Ovary (tissue), 9 donors: ENCODE data around the gene SLC44A1. TPM values are rescaled to one million over a fixed set of nuclear protein-coding genes. Genes with fewer than 3 reads are reported as not detected.

Experiments used
- DNase-seq, 5 donors: peaks; one replicate each; pipeline ENCODE4 v3.0.0-alpha.2; 2019 to 2020
- H3K27ac ChIP-seq, 2 donors: fragments of 200-600 bp; one replicate each; pipeline versions ENCODE4 v1.5.1 to v1.8.0; 2019 to 2022
- H3K27me3 ChIP-seq: fragments of 200-600 bp; one replicate; pipeline ENCODE4 v1.8.0; 2022
- H3K36me3 ChIP-seq: fragments of 200-600 bp; sonication (generic); one replicate; pipeline ENCODE4 v1.5.1; 2019
- H3K4me1 ChIP-seq: one replicate; pipeline ENCODE4 v1.8.1; 2013; ENCODE audit warnings: mild to moderate bottlenecking, moderate library complexity; ENCODE audit not compliant: insufficient read depth
- H3K4me3 ChIP-seq: fragments of 200-600 bp; sonication (generic); one replicate; pipeline ENCODE4 v1.5.1; 2017
- H3K9me3 ChIP-seq, 2 donors: fragments of 200-600 bp in 1 of 2; sonication (generic) in 1 of 2; one replicate each; pipeline versions ENCODE4 v1.5.1 to v1.8.1; 2013 to 2019; ENCODE audit warnings: mild to moderate bottlenecking in 1 of 2, moderate library complexity in 1 of 2
- EP300 ChIP-seq: sonication (generic); formaldehyde crosslinking; IDR thresholded peaks from one replicate; pipeline ENCODE4 v1.6.1; 2017; ENCODE audit warnings: antibody characterized with exemption
- POLR2A ChIP-seq: fragments of 450-650 bp; IDR thresholded peaks from one replicate; pipeline ENCODE4 v1.6.1; 2017; ENCODE audit warnings: antibody characterized with exemption, mild to moderate bottlenecking, moderate library complexity
- WGBS, 3 donors: extraction: QIAGEN DNeasy Blood & Tissue Kit in 1 of 3; methylation state at CpG; one replicate each; pipeline versions ENCODE4 v1.1.5 to v1.1.7; 2013 to 2017; 5-methylcytosine and 5-hydroxymethylcytosine counted together
- intact Hi-C, 4 donors: fragments of 100-400 bp; cut with DNase I; formaldehyde crosslinking; loops; one replicate each; pipeline versions ENCODE4 v1.11.0 to v1.15.1; 2022 to 2023
- polyA plus RNA-seq, 2 donors: library from polyadenylated mRNA; stranded (reverse); fragments of 200-250 nt in 1 of 2; fragments of 350-450 nt in 1 of 2; fragmentation: Illumina TruSeq in 1 of 2; extraction: RNeasy Lipid Tissue Mini Kit (QIAGEN cat#74804) in 1 of 2; gene quantifications; one replicate each; pipeline ENCODE4 v1.2.3, GENCODE V29; 2013 to 2014
- total RNA-seq, 7 donors: library from RNA; depleted of rRNA in 2 of 7; stranded (reverse); fragments of >200 nt in 2 of 7; fragmentation: NEBNext Ultra II Directional in 3 of 7; extraction: Animal tissue kit (Norgen Biotek cat#: 25700) in 3 of 7; gene quantifications; one replicate each; pipeline versions ENCODE4 v1.1.0 to v1.2.4, GENCODE V29; 2016 to 2023
- TF ChIP-seq, protein P1 (sequence below), 3 donors: fragments of 450-650 bp in 2 of 3; fragments of 200-600 bp in 1 of 3; IDR thresholded peaks; one replicate each; pipeline versions ENCODE4 v1.5.1 to v1.8.0; 2016 to 2022; ENCODE audit warnings: antibody characterized with exemption in 3 of 3, mild to moderate bottlenecking in 1 of 3
- donor health status: DM: no; HTN: no; CAD: no; lungs with moderate emphysema.
- donor health status: DM: no; HTN: no; CAD: no.
- donor health status: Bipolar disorder and iron deficiency.
- donor health status: DM: yes; HTN: yes; CAD: no.
- donor health status: DM: no; HTN: no; CAD: no.
- donor health status: DM: yes; HTN: yes; CAD: no.

The SLC44A1 gene
- total and polyA plus RNA-seq, 9 donors = 8.8 to 34.7 (median 28.5) TPM

GRCh38 chr9:105360344-105360743, 115.9 kb downstream of the SLC44A1 start:
- WGBS, 3 donors = 81 to 91% (median 89%) methylated on average over 1 of the region's 1 CpG
- DNase-seq = no peak
- Histone ChIP-seq H3K9me3 (no peaks in the 10 kb centered on the region), H3K27me3 (no peaks in the 10 kb centered on the region), H3K4me1 (no peaks in the 10 kb centered on the region), H3K27ac (no peak overlapping the region), H3K36me3 (no peaks in the 10 kb centered on the region), H3K4me3 (no peak overlapping the region)
- TF ChIP-seq, protein P1, sequence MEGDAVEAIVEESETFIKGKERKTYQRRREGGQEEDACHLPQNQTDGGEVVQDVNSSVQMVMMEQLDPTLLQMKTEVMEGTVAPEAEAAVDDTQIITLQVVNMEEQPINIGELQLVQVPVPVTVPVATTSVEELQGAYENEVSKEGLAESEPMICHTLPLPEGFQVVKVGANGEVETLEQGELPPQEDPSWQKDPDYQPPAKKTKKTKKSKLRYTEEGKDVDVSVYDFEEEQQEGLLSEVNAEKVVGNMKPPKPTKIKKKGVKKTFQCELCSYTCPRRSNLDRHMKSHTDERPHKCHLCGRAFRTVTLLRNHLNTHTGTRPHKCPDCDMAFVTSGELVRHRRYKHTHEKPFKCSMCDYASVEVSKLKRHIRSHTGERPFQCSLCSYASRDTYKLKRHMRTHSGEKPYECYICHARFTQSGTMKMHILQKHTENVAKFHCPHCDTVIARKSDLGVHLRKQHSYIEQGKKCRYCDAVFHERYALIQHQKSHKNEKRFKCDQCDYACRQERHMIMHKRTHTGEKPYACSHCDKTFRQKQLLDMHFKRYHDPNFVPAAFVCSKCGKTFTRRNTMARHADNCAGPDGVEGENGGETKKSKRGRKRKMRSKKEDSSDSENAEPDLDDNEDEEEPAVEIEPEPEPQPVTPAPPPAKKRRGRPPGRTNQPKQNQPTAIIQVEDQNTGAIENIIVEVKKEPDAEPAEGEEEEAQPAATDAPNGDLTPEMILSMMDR (IDR thresholded peaks at IDR 0.05) = no peak
- TF ChIP-seq POLR2A (no peak), EP300 (no peak)
- intact Hi-C loops = no loop called here

GRCh38 chr9:105361873-105362272, 117.4 kb downstream of the SLC44A1 start:
- no peaks in the 10 kb centered on the region for H3K36me3 ChIP-seq

GRCh38 chr9:105362470-105362869, 118.0 kb downstream of the SLC44A1 start:
- no peaks in the 10 kb centered on the region for H3K4me1 ChIP-seq
- intact Hi-C loops = no loop called here
- no peak for DNase-seq
- H3K27ac ChIP-seq = no peak overlapping the region
- H3K36me3 ChIP-seq = no peaks in the 10 kb centered on the region
- TF ChIP-seq, protein P1 (IDR thresholded peaks at IDR 0.05) = no peak
- TF ChIP-seq POLR2A (no peak), EP300 (no peak)
- no peaks in the 10 kb centered on the region for H3K9me3 ChIP-seq
- peaks cover 3% of the 10 kb centered on the region for H3K27me3 ChIP-seq
- no peak overlapping the region for H3K4me3 ChIP-seq
- WGBS, 3 donors = 72 to 85% (median 76%) methylated on average over 4 of the region's 4 CpGs

More at GRCh38 chr9:105361873-105362272, 117.4 kb downstream of the SLC44A1 start:
- WGBS, 3 donors = 94 to 96% (median 95%) methylated on average over 9 of the region's 9 CpGs
- H3K27me3 ChIP-seq = peaks cover 3% of the 10 kb centered on the region
- TF ChIP-seq, protein P1 (IDR thresholded peaks at IDR 0.05) = no peak
- no peak for TF ChIP-seq POLR2A
- no peak for TF ChIP-seq EP300
- intact Hi-C loops = no loop called here
- H3K4me1 ChIP-seq = no peaks in the 10 kb centered on the region
- no peak for DNase-seq
- no peaks in the 10 kb centered on the region for H3K9me3 ChIP-seq
- H3K27ac ChIP-seq = no peak overlapping the region
- no peak overlapping the region for H3K4me3 ChIP-seq

GRCh38 chr9:105363837-105364236, 119.4 kb downstream of the SLC44A1 start:
- Histone ChIP-seq H3K36me3 (no peaks in the 10 kb centered on the region), H3K27ac (no peak overlapping the region), H3K9me3 (no peaks in the 10 kb centered on the region), H3K4me3 (no peak overlapping the region), H3K4me1 (no peaks in the 10 kb centered on the region), H3K27me3 (peaks cover 3% of the 10 kb centered on the region)
- no peak for TF ChIP-seq POLR2A
- TF ChIP-seq, protein P1 (IDR thresholded peaks at IDR 0.05) = no peak
- TF ChIP-seq EP300 = no peak
- intact Hi-C loops = no loop called here
- no peak for DNase-seq
- 95 to 97% (median 97%) methylated on average over 2 of the region's 2 CpGs for WGBS, 3 donors
